ENCODE data around the gene EIF2AK2.

DNA sequence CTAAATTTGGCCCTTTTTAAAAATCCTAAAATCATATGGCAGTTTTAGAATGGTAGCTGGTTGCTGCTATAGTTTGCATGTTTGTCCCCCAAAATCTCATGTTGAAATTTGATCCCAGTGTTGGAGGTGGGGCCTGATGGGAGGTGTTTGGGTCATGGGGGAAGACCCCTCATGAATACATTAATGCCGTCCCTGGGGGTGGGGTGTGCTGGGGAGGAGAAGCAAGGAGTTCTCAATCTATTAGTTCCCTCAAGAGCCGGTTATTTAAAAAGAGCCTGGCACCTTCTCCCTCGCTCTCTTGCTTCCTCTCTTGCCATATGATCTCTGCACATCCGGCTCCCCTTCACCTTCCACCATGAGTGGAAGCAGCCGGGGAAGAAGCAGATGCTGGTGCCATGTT, 51.6 kb downstream of the EIF2AK2 start:
- TF ChIP-seq POLR2AphosphoS5 (IDR thresholded peaks at IDR 0.05; ENCODE audit: low read depth, low read length) (no peak), TAF1 (IDR thresholded peaks at IDR 0.05; ENCODE audit: low read depth, low read length) (no peak), POLR2A (IDR thresholded peaks at IDR 0.05; ENCODE audit: low read depth, low read length) (no peak), PAX5 (IDR thresholded peaks at IDR 0.05; ENCODE audit: insufficient read depth, low read length, severe bottlenecking) (no peak), SPI1 (IDR thresholded peaks at IDR 0.05; ENCODE audit: low read depth, low read length) (no peak)
